ENCODE results near the gene SSH2.
A peak's percentile ranks its signal among the peaks of the same experiment; 100 is the strongest.
"Not testable (repeated sequence)": the region's sequence is repeated elsewhere in the genome, so short reads cannot be mapped to it uniquely, and the experiment has no call there.

SSH2 gene

GRCh38 chr17:29734640-29735039, 195.4 kb downstream of the SSH2 start:
- no peak for DNase-seq (ENCODE audit: low spot score)
- Histone ChIP-seq H3K4me3 (no peak overlapping the region), H3K27ac (no peak overlapping the region)
- no peak for TF ChIP-seq CTCF (IDR thresholded peaks at IDR 0.05)

- Histone ChIP-seq H3K4me3 (no peak overlapping the region), H3K27ac (no peak overlapping the region)
- TF ChIP-seq CTCF (IDR thresholded peaks at IDR 0.05) = no peak
- DNase-seq (ENCODE audit: low spot score) = no peak
Measured at GRCh38 chr17:29733166-29733565, 196.9 kb downstream of the SSH2 start.

GRCh38 chr17:29732613-29733012, 197.4 kb downstream of the SSH2 start:
- TF ChIP-seq CTCF (IDR thresholded peaks at IDR 0.05) = no peak
- Histone ChIP-seq H3K4me3 (no peak overlapping the region), H3K27ac (no peak overlapping the region)
- no peak for DNase-seq (ENCODE audit: low spot score)

- Histone ChIP-seq H3K4me3 (no peak overlapping the region), H3K27ac (no peak overlapping the region)
- DNase-seq (ENCODE audit: low spot score) = no peak
- TF ChIP-seq CTCF (IDR thresholded peaks at IDR 0.05) = no peak
Measured at GRCh38 chr17:29732209-29732608, 197.8 kb downstream of the SSH2 start.

GRCh38 chr17:29731589-29731929, 198.5 kb downstream of the SSH2 start:
- DNase-seq (ENCODE audit: low spot score) = no peak
- TF ChIP-seq CTCF (IDR thresholded peaks at IDR 0.05) = no peak
- H3K27ac ChIP-seq = no peak overlapping the region
- H3K4me3 ChIP-seq = no peak overlapping the region

- no peak overlapping the region for H3K27ac ChIP-seq
- TF ChIP-seq CTCF (IDR thresholded peaks at IDR 0.05) = no peak
- no peak overlapping the region for H3K4me3 ChIP-seq
- DNase-seq (ENCODE audit: low spot score) = no peak
Measured at GRCh38 chr17:29728490-29728889, 201.5 kb downstream of the SSH2 start.

- Histone ChIP-seq H3K27ac (peak overlapping the region in 1 of 2 donors; percentile 51), H3K4me3 (no peak overlapping the region)
- TF ChIP-seq CTCF (IDR thresholded peaks at IDR 0.05) = no peak
- DNase-seq (ENCODE audit: low spot score) = no peak
Measured at GRCh38 chr17:29726715-29727252, 203.2 kb downstream of the SSH2 start.

GRCh38 chr17:29725408-29725807, 204.6 kb downstream of the SSH2 start:
- H3K27ac ChIP-seq; DNase-seq (ENCODE audit: low spot score); H3K4me3 ChIP-seq: not testable (repeated sequence)

Data from coronary artery (tissue), 2 donors.